ENCODE measurements around the gene MRPS22. TPM values are rescaled to one million over a fixed set of nuclear protein-coding genes. Genes with fewer than 3 reads are reported as not detected.

MRPS22 gene
- total RNA-seq, 2 donors from 2014 or later = 18.7 to 29.7 TPM

GRCh38 chr3:139338405-139338804, 5.4 kb upstream of the MRPS22 start:
- H3K36me3 ChIP-seq (replicated peaks in 1 of 2; ENCODE audit: insufficient read depth in 1 of 2, low read depth in 2 of 2) = no peaks in the 10 kb centered on the region
- 89 to 94% methylated on average over 4 of the region's 4 CpGs for WGBS, 2 donors
- no peak for DNase-seq
- intact Hi-C loops (cut with DNase I) = no loop called here
- no peak for TF ChIP-seq POLR2A (IDR thresholded peaks at IDR 0.05)
- no peak for TF ChIP-seq CTCF (IDR thresholded peaks at IDR 0.05)
- no peaks in the 10 kb centered on the region for H3K9me3 ChIP-seq
- H3K4me1 ChIP-seq = peaks cover 1% of the 10 kb centered on the region
- H3K27me3 ChIP-seq = no peaks in the 10 kb centered on the region
- H3K27ac ChIP-seq = no peak overlapping the region
- no peak for ATAC-seq
- no peak overlapping the region for H3K4me3 ChIP-seq

- Histone ChIP-seq H3K27me3 (no peaks in the 10 kb centered on the region), H3K36me3 (replicated peaks in 1 of 2; ENCODE audit: insufficient read depth in 1 of 2, low read depth in 2 of 2) (no peaks in the 10 kb centered on the region), H3K4me3 (no peak overlapping the region), H3K9me3 (no peaks in the 10 kb centered on the region), H3K4me1 (peaks cover 4% of the 10 kb centered on the region), H3K27ac (no peak overlapping the region)
- ATAC-seq (no peak), DNase-seq (no peak)
- TF ChIP-seq CTCF (IDR thresholded peaks at IDR 0.05) (no peak), POLR2A (IDR thresholded peaks at IDR 0.05) (no peak)
- WGBS, 2 donors = 67 to 70% methylated on average over 4 of the region's 4 CpGs
- intact Hi-C loops (cut with DNase I) = no loop called here
Observed at GRCh38 chr3:139339219-139339906, 4.5 kb upstream of the MRPS22 start.

- Histone ChIP-seq H3K4me3 (no peak overlapping the region), H3K27ac (no peak overlapping the region), H3K36me3 (replicated peaks in 1 of 2; ENCODE audit: insufficient read depth in 1 of 2, low read depth in 2 of 2) (no peaks in the 10 kb centered on the region), H3K9me3 (no peaks in the 10 kb centered on the region), H3K27me3 (no peaks in the 10 kb centered on the region), H3K4me1 (peaks cover 18% of the 10 kb centered on the region)
- DNase-seq (no peak), ATAC-seq (no peak)
- intact Hi-C loops (cut with DNase I) = no loop called here
- TF ChIP-seq POLR2A (IDR thresholded peaks at IDR 0.05) = no peak
Observed at GRCh38 chr3:139340784-139341183, 3.0 kb upstream of the MRPS22 start.

GRCh38 chr3:139342054-139342453, 1.8 kb upstream of the MRPS22 start:
- Histone ChIP-seq H3K4me3 (no peak overlapping the region), H3K9me3 (no peaks in the 10 kb centered on the region), H3K27me3 (no peaks in the 10 kb centered on the region), H3K4me1 (peaks cover 26% of the 10 kb centered on the region), H3K27ac (no peak overlapping the region), H3K36me3 (replicated peaks in 1 of 2; ENCODE audit: insufficient read depth in 1 of 2, low read depth in 2 of 2) (no peaks in the 10 kb centered on the region)
- no peak for TF ChIP-seq CTCF (IDR thresholded peaks at IDR 0.05)
- TF ChIP-seq POLR2A (IDR thresholded peaks at IDR 0.05) = no peak
- intact Hi-C loops (cut with DNase I) = no loop called here
- DNase-seq (no peak), ATAC-seq (no peak)

- Histone ChIP-seq H3K4me3 (no peak overlapping the region), H3K36me3 (replicated peaks in 1 of 2; ENCODE audit: insufficient read depth in 1 of 2, low read depth in 2 of 2) (peaks cover 5 to 13% of the 10 kb centered on the region in 2 donors), H3K9me3 (no peaks in the 10 kb centered on the region), H3K27me3 (no peaks in the 10 kb centered on the region), H3K4me1 (peaks cover 26% of the 10 kb centered on the region), H3K27ac (no peak overlapping the region)
- intact Hi-C loops (cut with DNase I) = no loop called here
- ATAC-seq (no peak), DNase-seq (no peak)
- TF ChIP-seq CTCF (IDR thresholded peaks at IDR 0.05) (no peak), POLR2A (IDR thresholded peaks at IDR 0.05) (no peak)
- WGBS, 2 donors = 76 to 83% methylated on average over 2 of the region's 2 CpGs
Observed at GRCh38 chr3:139346771-139347170, 3.0 kb downstream of the MRPS22 start.
